T-helper 2 cell treated with Interferon-gamma antibody and Interleukin-4, amounts not matched to agents 5 μg/mL and 100 μg/mL, for 36 hours (primary cell): ENCODE data around the gene MYH3.

Experiments used
- DNase-seq: peaks from one replicate; pipeline ENCODE4 v3.0.0; 2021; ENCODE audit warnings: low spot score
- H3K27ac Mint-ChIP-seq: one replicate; pipeline ENCODE4 v1.8.0; 2021; ENCODE audit warnings: mild to moderate bottlenecking, mixed read lengths
- H3K27me3 Mint-ChIP-seq: one replicate; pipeline ENCODE4 v1.8.0; 2021; ENCODE audit warnings: low read depth, mixed read lengths
- H3K36me3 Mint-ChIP-seq: one replicate; pipeline ENCODE4 v1.8.0; 2021; ENCODE audit warnings: low read depth, mixed read lengths
- H3K4me1 Mint-ChIP-seq: one replicate; pipeline ENCODE4 v1.8.0; 2021; ENCODE audit warnings: low read depth, mixed read lengths
- H3K4me3 Mint-ChIP-seq: one replicate; pipeline ENCODE4 v1.8.0; 2022; ENCODE audit warnings: mild to moderate bottlenecking, moderate library complexity, mixed read lengths
- H3K9me3 Mint-ChIP-seq: one replicate; pipeline ENCODE4 v1.8.0; 2021; ENCODE audit warnings: mixed read lengths

Gene MYH3

GRCh38 chr17:10666906-10667305 is 9.8 kb upstream of the MYH3 start:
- Mint-ChIP-seq H3K9me3 (no peaks in the 10 kb centered on the region), H3K4me3 (no peak overlapping the region), H3K4me1 (no peaks in the 10 kb centered on the region), H3K27ac (no peak overlapping the region), H3K36me3 (no peaks in the 10 kb centered on the region), H3K27me3 (no peaks in the 10 kb centered on the region)
- DNase-seq: no peak

DNA sequence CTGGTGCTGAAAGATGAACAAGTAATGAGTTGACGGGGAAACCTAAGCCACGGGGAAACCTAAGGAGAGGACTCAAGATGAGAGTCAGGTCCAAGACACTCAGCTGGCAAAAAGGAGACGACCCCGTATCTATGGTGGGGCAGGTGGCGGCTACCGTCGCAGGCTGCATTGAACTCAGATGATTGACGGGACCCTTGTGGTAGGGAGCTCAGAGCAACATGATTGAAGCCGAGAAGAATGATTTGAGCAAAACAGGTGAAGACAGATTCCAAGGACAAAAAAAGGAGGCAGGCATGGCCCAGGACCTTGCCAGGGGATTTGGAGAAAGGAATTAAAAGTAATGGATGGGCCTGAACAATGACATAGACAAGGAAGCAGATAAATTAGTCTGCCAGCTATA is 7.5 kb upstream of the MYH3 start:
- H3K27me3 Mint-ChIP-seq: no peaks in the 10 kb centered on the region
- no peak for DNase-seq
- H3K27ac Mint-ChIP-seq: no peak overlapping the region
- H3K9me3 Mint-ChIP-seq: no peaks in the 10 kb centered on the region
- H3K4me3 Mint-ChIP-seq: no peak overlapping the region
- no peaks in the 10 kb centered on the region for H3K36me3 Mint-ChIP-seq
- H3K4me1 Mint-ChIP-seq: no peaks in the 10 kb centered on the region

DNA sequence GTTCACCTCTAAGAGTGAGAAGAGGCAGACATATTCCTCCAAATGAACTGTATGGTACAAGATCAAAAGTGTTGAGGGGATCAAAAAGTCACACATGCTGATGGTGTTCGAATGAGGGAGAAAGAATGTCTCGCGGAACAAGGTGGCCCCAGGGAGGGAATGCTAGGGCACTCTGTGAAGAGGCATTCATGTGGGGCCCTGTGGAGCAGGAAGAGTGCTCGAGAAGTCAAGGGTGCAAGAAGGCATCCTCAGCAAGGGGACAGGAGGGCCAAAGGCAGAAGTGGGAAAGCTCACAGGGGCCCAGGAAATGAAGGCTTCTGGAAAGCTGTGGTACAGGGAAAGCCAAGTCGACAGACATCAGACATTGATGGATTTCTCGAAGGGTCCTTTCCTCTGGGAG is 6.1 kb upstream of the MYH3 start:
- Mint-ChIP-seq H3K27me3 (no peaks in the 10 kb centered on the region), H3K36me3 (no peaks in the 10 kb centered on the region), H3K9me3 (no peaks in the 10 kb centered on the region), H3K4me3 (no peak overlapping the region), H3K27ac (no peak overlapping the region), H3K4me1 (no peaks in the 10 kb centered on the region)
- DNase-seq: no peak

- Mint-ChIP-seq H3K27ac (no peak overlapping the region), H3K4me3 (no peak overlapping the region), H3K36me3 (no peaks in the 10 kb centered on the region), H3K27me3 (no peaks in the 10 kb centered on the region), H3K4me1 (no peaks in the 10 kb centered on the region), H3K9me3 (no peaks in the 10 kb centered on the region)
- no peak for DNase-seq
These were observed 4.3 kb upstream of the MYH3 start for GRCh38 chr17:10661437-10661836.

DNA sequence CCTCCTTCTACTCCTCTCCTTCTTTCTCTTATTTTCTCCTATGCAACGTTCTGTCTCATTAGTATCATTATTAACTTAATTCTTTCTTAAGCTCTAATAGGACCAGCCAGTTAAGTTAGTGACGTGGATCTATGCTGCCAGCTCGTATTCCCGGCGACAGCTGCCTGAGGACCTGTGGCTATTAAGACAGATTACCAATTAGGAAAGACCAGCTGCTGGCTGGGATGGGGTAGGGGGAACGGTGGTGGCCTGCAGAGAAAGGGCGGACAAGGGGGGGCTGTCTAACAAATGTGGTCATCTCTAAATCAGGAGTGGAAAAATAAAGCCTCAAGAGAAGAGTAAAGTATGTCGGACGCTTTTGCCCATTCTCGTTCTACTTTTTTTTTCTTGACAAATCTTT is 770 bp upstream of the MYH3 start:
- no peak overlapping the region for H3K4me3 Mint-ChIP-seq
- no peaks in the 10 kb centered on the region for H3K36me3 Mint-ChIP-seq
- DNase-seq: no peak
- peaks cover 3% of the 10 kb centered on the region for H3K4me1 Mint-ChIP-seq
- no peak overlapping the region for H3K27ac Mint-ChIP-seq
- no peaks in the 10 kb centered on the region for H3K9me3 Mint-ChIP-seq
- H3K27me3 Mint-ChIP-seq: no peaks in the 10 kb centered on the region

DNA sequence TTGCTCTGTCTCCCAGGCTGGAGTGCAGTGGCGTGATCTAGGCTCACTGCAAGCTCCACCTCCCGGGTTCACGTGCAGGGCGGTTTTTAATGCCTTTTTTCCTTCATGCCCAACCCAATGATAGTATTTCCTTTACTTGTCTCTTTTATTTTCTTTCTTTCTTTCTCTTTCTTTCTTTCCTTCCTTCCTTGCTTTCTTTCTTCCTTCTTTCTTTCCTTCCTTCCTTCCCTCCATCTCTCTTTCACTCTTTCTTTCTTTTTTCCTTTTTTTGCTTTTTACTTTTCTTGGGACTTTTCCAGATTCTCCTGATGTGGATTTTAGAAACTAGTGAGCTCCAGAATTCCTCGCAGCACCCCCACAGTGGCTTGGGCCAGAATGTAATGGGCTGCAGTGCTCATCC is 3.1 kb downstream of the MYH3 start:
- H3K27me3 Mint-ChIP-seq: no peaks in the 10 kb centered on the region
- H3K9me3 Mint-ChIP-seq: no peaks in the 10 kb centered on the region
- H3K27ac Mint-ChIP-seq: peak overlapping the region; percentile 13
- H3K4me1 Mint-ChIP-seq: peaks cover 4% of the 10 kb centered on the region
- no peaks in the 10 kb centered on the region for H3K36me3 Mint-ChIP-seq
- no peak for DNase-seq
- no peak overlapping the region for H3K4me3 Mint-ChIP-seq

- Mint-ChIP-seq H3K4me3 (no peak overlapping the region), H3K9me3 (no peaks in the 10 kb centered on the region), H3K27me3 (no peaks in the 10 kb centered on the region), H3K36me3 (no peaks in the 10 kb centered on the region), H3K4me1 (peaks cover 4% of the 10 kb centered on the region), H3K27ac (peak overlapping the region; percentile 55)
- peak; percentile 7 for DNase-seq
These were observed 4.0 kb downstream of the MYH3 start for GRCh38 chr17:10652984-10653659.

- H3K4me1 Mint-ChIP-seq: peaks cover 4% of the 10 kb centered on the region
- H3K36me3 Mint-ChIP-seq: no peaks in the 10 kb centered on the region
- H3K4me3 Mint-ChIP-seq: no peak overlapping the region
- no peaks in the 10 kb centered on the region for H3K27me3 Mint-ChIP-seq
- DNase-seq: no peak
- H3K9me3 Mint-ChIP-seq: no peaks in the 10 kb centered on the region
- no peak overlapping the region for H3K27ac Mint-ChIP-seq
These were observed 5.2 kb downstream of the MYH3 start for GRCh38 chr17:10651927-10652326.

GRCh38 chr17:10649602-10650001 is 7.5 kb downstream of the MYH3 start:
- Mint-ChIP-seq H3K9me3 (no peaks in the 10 kb centered on the region), H3K4me3 (no peak overlapping the region), H3K4me1 (peaks cover 4% of the 10 kb centered on the region), H3K27ac (no peak overlapping the region), H3K27me3 (no peaks in the 10 kb centered on the region), H3K36me3 (no peaks in the 10 kb centered on the region)
- no peak for DNase-seq

DNA sequence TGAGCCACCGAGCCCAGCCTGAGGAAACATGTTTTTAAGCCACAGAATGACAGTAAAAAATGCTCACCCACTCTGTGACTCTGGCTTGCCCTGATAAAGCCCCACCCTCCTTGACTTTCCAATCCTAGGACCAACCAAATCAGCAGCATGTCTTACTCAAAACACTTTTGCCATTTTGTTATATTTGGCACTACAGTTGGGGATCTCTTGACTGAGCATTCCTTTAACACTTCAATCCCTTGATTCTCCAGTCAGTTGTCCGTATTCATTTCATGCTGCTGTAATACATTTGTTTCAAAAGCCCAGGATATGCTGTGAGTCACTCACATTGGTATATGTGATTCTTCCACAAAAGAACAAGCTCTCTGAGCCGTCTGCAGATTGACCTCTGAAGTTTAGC is 8.2 kb downstream of the MYH3 start:
- no peak for DNase-seq
- H3K4me3 Mint-ChIP-seq: no peak overlapping the region
- no peak overlapping the region for H3K27ac Mint-ChIP-seq
- no peaks in the 10 kb centered on the region for H3K36me3 Mint-ChIP-seq
- no peaks in the 10 kb centered on the region for H3K9me3 Mint-ChIP-seq
- no peaks in the 10 kb centered on the region for H3K27me3 Mint-ChIP-seq
- H3K4me1 Mint-ChIP-seq: peaks cover 4% of the 10 kb centered on the region

DNA sequence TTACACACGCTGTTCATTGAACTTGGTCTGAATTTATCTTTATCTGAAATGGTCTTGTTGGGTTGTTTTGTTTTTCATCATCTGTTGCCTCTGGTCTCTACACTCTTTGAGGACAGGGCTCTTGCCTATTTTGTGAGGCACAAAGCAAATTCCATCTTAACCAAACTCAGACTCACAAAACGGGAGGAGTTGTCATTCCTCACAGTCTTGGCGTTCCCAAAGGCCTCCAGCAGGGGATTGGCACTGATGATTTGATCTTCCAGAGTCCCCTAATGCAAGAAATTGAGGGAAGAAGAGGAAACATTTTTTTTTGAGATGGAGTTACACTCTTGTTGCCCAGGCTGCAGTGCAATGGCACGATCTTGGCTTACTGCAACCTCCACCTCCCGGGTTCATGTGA is 8.7 kb downstream of the MYH3 start:
- DNase-seq: no peak
- Mint-ChIP-seq H3K4me3 (no peak overlapping the region), H3K4me1 (peaks cover 4% of the 10 kb centered on the region), H3K9me3 (no peaks in the 10 kb centered on the region), H3K27me3 (no peaks in the 10 kb centered on the region), H3K36me3 (no peaks in the 10 kb centered on the region), H3K27ac (no peak overlapping the region)

GRCh38 chr17:10646392-10646990 is 10.6 kb downstream of the MYH3 start:
- no peak overlapping the region for H3K4me3 Mint-ChIP-seq
- H3K27me3 Mint-ChIP-seq: no peaks in the 10 kb centered on the region
- H3K36me3 Mint-ChIP-seq: no peaks in the 10 kb centered on the region
- H3K4me1 Mint-ChIP-seq: no peaks in the 10 kb centered on the region
- peak; percentile 44 for DNase-seq
- no peaks in the 10 kb centered on the region for H3K9me3 Mint-ChIP-seq
- no peak overlapping the region for H3K27ac Mint-ChIP-seq

GRCh38 chr17:10640475-10640874 is 16.6 kb downstream of the MYH3 start:
- H3K36me3 Mint-ChIP-seq: peaks cover 1% of the 10 kb centered on the region
- H3K4me1 Mint-ChIP-seq: peaks cover 3% of the 10 kb centered on the region
- H3K27me3 Mint-ChIP-seq: no peaks in the 10 kb centered on the region
- H3K27ac Mint-ChIP-seq: no peak overlapping the region
- H3K4me3 Mint-ChIP-seq: no peak overlapping the region
- DNase-seq: no peak
- H3K9me3 Mint-ChIP-seq: no peaks in the 10 kb centered on the region

GRCh38 chr17:10638151-10638550 is 19.0 kb downstream of the MYH3 start:
- Mint-ChIP-seq H3K4me1 (peaks cover 3% of the 10 kb centered on the region), H3K27me3 (no peaks in the 10 kb centered on the region), H3K36me3 (peaks cover 1% of the 10 kb centered on the region), H3K9me3 (no peaks in the 10 kb centered on the region), H3K4me3 (no peak overlapping the region), H3K27ac (no peak overlapping the region)
- DNase-seq: no peak

- no peak overlapping the region for H3K4me3 Mint-ChIP-seq
- H3K27ac Mint-ChIP-seq: no peak overlapping the region
- peaks cover 2% of the 10 kb centered on the region for H3K36me3 Mint-ChIP-seq
- DNase-seq: no peak
- H3K27me3 Mint-ChIP-seq: no peaks in the 10 kb centered on the region
- H3K4me1 Mint-ChIP-seq: peaks cover 3% of the 10 kb centered on the region
- no peaks in the 10 kb centered on the region for H3K9me3 Mint-ChIP-seq
These were observed 21.8 kb downstream of the MYH3 start for GRCh38 chr17:10635290-10635689.
